GM18909 (cell line): ENCODE results near the gene ATCAY.
A peak's percentile ranks its signal among the peaks of the same experiment; 100 is the strongest.
"Not testable (repeated sequence)": the region's sequence is repeated elsewhere in the genome, so short reads cannot be mapped to it uniquely, and the experiment has no call there.

ENCODE experiments used
- ATAC-seq: cut with Tn5 transposase; IDR thresholded peaks from one replicate; pipeline ENCODE4 v1.9.1; 2021; ENCODE audit warnings: mild to moderate bottlenecking; ENCODE audit not compliant: unreplicated experiment, poor library complexity

Gene ATCAY

DNA sequence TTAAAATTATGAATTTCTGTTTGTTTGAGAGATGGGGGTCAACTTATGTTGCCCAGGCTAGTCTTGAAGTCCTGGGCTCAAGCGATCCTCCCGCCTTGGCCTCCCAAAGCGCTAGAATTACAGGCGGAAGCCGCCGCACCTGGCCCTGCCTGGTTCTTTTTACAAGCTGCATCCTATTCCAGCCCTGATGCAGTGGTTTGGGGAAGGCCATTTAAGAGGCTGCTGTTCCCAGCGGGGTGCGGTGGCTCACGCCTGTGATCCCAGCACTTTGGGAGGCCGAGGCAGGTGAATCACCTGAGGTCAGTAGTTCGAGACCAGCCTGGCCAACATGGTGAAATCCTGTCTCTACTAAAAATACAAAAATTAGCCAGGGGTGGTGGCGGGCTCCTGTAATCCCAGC lies 87.5 kb downstream of the ATCAY start:
- ATAC-seq, result not testable (repeated sequence)

DNA sequence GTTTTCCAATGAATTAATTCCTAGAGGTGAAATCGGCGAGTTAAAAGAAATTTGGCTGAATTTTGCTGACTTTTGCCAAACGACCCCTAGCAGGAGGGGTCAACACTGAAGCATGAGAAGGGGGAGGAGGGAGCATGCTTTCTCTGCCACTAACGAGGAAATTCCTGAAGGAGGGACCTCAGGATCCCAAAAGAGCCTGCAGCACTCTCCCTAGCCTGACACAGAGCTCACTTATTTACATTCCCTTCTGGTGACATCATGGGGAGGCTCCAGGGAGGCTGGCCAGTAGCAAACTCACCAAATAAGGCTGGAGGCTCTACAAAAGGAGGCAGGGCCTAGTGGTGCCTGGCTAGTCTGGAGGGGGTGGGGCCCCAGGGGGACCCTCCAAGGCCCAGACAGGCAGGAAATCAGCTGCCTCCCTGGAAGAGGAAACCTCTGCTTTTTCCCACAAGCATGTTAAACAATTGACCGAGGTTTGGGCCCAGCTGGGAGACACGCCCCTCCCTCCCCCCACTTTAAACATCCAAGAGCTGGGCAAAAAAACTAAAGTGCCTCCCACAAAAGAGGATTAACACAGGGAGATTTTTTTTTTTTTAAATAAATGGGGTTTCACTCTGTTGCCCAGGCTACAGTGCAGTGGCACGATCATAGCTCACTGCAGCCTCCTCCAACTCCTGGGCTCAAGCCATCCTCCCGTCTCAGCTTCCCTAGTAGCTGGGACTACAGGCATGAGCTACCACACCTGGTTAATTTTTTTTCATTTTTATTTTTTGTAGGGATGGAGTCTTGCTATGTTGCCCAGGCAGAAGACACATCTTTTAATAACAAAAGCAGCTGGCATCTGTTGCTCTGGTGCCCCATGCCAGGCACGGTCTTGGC lies 88.3 kb downstream of the ATCAY start:
- no peak for ATAC-seq

DNA sequence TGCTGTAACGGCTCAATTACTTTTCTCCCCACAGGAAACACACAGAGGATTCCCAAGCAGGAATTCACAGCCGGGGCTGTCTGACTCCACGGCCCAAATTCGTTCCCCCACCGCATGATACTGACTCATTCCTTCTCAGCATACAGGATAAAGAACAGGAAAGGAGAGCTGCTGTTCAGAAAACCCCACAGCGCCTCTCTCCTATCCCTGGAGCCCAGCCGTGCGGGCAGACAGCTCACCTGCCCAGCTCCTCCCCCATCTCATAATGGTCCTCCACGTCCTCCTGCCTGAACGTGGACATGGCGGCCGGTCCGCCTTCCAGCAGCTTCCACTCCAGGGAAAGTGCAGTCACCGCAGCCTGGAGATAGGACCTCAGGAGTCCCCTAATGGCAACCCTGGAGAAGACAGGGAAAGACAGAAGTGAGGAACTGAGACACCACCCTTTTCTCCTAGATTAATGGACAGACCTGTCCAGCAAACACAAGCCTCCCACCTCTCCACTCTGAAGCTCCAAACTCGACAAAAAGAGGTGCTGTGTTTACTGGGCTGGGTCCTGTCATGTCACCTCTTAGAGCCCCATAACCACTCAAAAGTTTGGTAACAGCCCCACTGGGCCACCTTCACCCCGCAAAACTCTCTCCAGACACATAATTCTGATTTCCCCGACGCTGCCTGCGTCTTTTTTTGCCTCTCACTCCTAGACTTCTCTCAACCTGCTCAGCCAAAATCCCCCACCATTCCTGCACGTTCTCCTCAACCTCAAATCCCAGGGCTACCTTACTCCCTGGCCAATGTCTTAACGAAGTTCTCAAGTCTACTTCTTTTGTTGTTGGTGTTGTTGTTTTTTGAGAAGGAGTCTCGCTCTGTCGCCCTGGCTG lies 89.2 kb downstream of the ATCAY start:
- no peak for ATAC-seq

DNA sequence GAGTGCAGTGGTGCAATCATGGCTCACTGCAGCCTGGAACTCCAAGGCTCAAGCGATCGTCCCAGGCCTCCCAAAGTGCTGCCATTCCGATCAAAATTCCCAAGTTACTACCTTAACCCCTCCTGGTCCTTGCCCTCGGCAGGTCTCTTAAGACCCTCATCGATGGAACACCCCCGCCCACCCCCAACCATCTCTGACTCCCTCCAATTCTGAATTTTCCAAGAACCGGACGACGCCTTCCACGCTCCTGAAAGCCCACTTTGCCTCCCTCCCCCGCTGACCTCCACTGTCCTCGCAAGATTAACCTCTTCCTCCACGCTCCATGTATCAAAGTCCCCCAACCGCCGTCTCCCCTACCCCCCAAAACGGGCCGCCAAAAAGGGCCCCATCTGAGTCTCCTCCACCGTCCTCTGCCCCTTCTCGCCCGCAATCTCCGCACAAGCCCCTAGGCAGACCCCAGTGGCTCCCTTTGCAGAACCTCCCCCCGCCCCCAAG lies 89.9 kb downstream of the ATCAY start:
- peak; percentile 0 for ATAC-seq

DNA sequence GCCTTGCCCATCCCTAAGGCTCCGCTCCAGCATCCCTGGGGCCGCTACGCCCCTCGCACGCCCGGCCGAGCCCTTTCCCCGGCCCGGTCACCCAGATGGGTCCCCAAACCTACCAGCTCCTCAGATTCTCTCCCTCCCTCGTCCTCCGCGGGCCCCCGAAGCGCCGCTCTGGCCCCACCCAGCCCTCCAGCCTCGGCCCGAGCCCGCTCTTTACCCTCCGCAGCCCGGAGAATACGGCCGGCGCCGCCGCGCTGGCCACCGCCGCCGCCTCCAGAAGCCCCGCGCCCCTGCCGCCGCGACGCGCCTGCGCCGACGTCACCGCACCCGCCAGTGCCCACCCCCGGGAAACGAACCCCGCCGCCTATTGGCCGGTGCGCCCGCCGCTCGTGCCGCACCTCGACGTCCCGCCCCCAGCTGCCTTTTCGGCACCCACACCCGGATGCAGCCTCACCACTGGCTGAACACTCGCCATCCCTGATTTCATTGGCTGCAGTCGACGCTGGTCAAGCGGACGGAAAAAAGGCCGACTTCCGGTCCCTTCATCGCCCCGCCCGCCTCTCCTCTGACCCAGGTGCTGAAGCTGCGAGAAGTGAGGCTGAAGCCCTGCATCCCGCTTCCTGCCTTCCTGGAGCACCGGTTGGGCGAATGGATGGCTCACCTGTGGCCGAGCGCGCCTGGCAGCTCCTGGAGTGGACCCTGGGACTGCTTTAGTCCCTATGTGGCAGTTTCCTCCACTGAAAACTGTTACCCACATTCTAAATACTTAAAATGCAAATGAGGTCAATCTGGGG lies 90.5 kb downstream of the ATCAY start, which contains the start of gene DAPK3:
Gene DAPK3 (minus strand): TSS at position 292 of the 791 bp plus-strand sequence. CDS start 1,364 bp downstream, outside the sequence.
- ATAC-seq, result peak; percentile 91

DNA sequence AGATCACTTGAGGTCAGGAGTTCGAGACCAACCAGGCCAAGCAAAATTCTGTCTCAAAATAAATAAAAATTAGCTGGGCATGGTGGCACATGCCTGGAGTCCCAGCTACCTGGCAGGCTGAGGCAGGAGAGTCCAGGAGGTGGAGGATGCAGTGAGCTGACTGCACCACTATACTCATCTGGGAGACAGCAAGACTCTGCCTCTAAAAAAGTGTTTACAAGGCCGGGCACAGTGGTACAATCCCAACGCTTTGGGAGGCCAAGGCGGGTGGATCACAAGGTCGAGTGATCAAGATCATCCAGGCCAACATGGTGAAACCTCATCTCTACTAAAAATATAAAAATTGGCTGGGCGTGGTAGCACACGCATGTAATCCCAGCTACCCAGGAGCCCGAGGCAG lies 94.7 kb downstream of the ATCAY start:
- no peak for ATAC-seq

DNA sequence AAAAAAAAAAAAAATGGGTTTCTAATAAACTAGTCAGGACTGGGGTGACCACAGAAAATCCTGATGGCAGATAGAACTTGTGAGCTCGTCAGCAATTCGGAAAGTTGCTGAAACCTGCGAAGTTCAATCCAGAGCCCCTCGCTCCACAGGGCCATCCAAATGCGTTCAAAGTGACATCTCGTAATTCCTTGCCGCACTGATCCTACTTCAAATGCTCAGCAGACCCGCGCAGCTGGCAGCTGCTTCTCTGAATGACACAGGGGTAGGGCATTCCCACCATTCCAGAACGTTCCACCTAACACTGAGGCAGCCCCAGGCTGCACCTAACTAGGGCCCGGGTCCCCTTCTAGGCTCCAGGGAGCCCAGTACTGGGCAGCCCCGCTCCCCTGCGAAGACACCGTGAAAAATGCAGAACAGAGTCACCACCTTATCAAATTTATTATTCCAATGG lies 95.2 kb downstream of the ATCAY start:
- no peak for ATAC-seq

DNA sequence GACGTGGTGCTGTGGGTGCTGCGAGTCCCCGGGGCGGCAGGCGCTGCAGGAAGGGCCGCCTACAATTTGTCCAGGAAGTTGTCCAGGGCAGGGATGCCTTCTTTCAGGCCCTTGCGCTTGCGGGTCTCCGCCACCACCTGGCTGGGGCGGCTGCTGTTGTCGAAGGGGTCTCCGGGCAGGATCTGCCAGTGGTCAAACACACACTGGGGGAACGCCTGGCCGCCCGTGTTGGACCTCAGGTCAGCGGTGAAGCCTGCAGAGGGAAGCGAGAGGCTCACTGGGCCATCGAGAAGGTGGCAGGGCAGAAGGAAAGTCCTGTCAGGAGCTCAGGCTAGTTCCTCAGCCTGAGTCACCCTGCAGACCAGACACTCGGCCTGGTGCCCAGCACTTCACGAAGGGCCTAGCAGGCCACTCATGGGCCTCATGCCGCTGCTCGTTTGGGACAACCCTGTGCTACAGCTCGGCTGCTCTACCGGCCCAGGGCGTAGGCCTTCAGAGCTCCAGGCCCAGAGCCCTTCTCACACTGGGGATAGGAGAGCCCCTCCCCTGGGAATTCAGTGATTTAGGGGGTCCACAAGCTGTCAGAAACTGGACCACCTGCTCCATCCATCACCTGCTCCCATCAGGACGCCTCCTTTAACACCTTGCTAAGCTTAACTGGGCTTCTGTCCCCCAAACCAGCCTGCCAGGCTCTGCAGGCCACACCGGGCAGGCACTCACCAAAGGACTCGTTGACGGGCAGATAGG lies 96.2 kb downstream of the ATCAY start:
- ATAC-seq, result no peak
